ENCODE data around the gene IL1RAPL2.

The IL1RAPL2 gene

DNA sequence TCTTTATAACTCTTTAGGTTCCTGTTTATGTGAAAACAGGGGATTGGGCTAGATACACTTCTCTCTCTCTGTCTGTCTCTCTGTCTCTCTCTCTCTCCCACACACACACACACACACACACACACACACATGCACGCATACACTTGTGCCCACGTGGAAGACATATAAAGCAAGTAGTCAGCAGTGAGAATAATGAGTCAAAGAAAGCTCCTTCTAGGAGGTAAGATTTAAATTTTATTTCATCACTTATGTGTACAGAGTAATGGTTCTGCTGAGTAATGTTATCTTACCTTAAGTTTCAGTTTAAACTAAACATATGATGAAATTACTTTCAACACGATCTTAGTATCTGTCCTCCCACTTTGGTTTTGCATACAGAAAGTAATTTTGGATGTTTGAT is 897.5 kb downstream of the IL1RAPL2 start:
- DNase-seq (ENCODE audit: low spot score): no peak

DNA sequence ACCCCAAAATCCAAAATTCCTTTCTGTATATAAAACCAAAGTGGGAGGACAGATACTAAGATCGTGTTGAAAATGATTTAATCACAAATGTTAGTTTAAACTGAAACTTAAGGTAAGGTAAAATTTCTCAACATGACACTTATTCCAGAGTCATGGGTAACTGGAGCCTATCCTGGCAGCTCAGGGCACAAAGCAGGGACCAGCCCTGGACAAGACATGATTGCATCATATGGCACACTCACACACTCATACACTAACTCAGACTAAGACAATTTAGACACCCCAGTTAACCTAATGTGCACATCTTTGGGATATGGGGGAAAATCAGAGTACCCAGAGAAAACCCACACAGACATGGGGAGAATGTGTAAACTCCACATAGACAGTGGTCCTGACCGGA is 898.6 kb downstream of the IL1RAPL2 start:
- no peak for DNase-seq (ENCODE audit: low spot score)

DNA sequence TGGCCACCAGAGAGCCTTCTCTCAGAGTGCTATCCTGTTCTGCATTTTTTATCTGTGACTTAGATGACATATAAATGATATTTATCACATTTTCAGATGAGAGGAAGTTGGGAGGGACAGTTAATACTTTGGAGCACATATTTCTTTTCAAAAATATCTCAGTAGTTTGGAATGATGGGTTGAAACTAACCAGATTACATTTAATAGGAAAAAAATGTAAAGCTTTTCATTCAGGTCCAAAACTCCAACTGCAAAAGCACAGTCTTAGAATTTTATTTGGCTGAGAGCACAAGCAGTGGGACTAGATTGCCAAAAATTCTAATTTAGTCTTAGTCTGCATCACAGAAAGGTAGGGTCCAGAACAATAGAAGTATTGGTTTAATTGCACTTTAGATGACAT is 902.7 kb downstream of the IL1RAPL2 start:
- DNase-seq (ENCODE audit: low spot score): no peak

DNA sequence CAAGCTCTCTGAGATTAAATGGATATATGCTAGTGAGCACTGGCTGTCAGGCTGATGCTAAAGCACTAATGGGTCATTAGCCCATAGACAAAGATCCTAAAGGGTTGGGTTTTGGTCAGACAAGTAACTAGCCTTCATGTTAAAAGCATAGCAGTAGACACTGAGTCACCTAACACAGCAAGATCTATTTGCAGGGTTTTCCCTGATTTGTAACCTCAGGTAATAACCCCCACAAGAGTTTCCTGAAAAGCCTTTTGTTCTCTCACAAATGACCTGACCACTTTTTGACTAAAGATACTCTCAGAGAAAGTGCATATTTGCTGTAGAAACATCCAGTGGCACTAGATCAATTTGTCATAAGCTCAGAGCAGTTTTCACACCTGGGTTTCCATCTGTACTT is 905.6 kb downstream of the IL1RAPL2 start:
- no peak for DNase-seq (ENCODE audit: low spot score)

DNA sequence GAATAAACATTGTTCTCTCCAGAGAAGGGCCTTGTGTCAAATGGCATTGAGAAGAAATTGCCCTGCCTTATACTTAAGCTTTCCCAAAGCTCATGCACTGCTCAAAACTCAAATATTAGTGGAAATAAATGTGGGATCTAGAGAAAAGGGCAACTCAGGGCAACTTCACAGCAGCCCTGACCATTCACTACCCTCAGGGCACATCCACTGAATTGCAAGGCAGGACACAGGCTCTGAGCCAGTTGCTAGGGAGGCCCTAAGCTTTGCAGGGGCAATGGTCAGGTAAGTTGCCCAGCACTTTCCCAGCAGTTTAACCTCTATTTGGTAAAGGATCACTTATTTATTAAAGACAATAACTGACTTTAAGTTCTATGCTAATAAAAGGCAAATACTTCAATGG is 909.8 kb downstream of the IL1RAPL2 start:
- no peak for DNase-seq (ENCODE audit: low spot score)

DNA sequence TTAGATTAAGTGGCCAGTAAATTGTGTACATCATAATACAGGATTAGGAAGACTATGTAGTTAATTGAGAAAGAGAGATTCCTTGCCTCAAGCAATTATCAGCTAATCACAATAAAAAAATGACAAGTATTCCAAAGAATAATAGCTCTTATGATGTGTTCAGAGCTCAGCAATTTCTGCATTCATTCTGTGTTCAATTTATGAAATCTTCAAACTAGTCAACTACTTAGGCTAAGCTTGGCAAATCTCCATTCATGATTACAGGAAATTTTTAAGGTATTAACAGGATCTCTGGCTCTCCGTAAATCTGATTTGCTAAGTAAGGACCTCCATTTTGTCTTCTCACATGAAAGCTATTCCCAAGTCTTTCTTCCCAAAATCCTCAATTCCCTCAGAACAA is 911.4 kb downstream of the IL1RAPL2 start:
- DNase-seq (ENCODE audit: low spot score): no peak

DNA sequence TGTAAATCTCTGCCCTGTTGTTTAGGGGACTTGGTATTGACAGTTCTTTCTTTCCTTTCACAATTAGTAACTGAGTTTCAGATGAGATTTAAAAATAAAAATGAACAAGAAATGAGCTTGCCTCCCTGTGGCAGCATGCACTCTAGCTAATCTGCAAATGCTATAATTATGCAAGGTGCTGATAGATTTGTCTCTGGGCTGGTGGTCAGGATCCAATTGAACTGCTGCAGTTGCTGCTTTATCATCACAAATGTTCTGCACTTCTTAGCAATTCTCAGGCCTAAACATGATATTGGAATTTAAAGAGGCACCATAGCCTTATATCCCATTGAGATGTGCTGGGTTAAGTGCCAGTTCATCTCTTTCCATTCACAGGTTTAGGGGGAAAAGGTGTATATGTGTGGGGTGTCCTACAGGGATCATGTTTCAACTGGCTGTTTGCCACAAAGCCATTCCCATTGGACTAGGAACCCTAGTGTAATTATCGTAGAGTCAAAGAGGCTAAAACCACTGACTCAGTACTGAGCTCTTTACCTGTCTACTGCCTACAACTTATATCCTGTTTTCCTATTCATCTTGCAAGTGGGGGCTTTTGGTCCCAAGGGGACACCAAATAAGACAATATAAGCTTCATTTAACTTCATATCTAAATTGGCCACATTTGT is 914.8 kb downstream of the IL1RAPL2 start:
- no peak for DNase-seq (ENCODE audit: low spot score)

DNA sequence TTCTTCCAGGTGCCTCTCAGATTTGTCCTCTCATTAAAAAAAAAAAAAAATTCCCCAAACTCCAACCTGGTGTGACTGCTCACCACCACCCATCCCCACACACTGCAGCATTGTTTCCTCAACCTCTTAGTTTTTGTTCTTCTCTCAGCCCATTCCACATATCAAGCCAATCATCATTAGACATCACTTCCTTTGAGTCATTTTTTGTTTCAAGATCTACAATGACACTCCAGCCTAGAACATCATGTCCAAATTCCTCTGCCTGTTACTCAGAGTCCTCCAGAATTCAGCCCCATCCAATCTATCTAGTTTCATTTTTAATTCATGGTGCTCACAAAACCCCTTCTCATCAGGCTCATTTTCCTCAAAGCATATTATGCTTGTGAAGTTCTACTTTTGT is 917.0 kb downstream of the IL1RAPL2 start:
- DNase-seq (ENCODE audit: low spot score): no peak

DNA sequence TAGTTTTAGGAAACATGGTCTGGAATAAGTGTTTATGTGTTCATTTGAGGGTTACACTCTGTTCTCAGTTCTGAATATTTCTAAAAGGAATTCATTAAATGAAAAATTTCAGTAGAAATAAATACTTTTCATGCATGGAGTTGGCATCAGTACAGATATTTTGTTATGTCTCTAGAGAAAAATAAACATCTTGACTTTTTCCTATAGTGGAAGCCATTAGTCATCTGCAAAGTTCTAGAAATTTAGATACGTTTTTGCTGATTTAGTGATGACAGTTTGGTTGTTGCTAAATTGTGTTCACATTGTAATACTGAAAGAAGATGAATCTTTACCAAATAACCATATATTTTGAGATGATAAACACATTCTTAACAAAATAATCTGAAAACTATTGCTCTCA is 922.7 kb downstream of the IL1RAPL2 start:
- DNase-seq (ENCODE audit: low spot score): no peak

DNA sequence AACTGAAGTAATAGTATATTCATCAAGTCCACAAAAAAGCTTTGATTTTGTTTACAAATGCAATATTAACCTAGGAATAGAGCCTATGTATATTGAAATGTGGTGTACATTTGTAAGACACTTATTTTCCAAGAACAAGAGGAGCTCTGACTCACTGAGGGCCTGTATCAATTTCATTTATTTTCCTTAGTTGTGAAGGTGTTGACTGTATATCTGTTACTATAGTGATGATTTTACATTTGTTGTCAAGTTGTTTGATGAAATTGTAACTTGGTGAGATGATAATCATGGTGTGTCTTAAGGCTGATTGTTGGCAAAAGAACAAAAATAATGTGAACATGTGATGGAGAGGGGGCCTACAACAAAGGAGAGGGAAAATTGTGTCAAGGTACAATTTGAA is 929.4 kb downstream of the IL1RAPL2 start:
- no peak for DNase-seq (ENCODE audit: low spot score)

DNA sequence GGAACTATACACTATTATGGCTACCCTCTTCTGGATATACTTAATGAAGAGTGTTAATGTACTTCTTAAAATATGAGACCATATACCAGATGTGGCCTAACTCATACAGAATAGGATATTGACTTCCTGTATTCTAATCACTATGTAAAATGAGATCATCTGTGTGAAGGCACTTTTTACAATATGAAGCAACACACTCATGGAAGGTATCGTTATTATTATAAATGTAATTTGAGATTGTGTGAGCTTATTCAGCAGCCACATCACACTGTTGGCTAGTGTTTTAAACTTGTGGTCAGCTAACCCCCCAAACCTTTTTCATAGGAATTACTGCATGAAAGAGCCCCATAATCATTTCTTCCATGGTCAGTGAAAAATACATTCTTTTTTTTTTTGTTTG is 936.3 kb downstream of the IL1RAPL2 start:
- no peak for DNase-seq (ENCODE audit: low spot score)

DNA sequence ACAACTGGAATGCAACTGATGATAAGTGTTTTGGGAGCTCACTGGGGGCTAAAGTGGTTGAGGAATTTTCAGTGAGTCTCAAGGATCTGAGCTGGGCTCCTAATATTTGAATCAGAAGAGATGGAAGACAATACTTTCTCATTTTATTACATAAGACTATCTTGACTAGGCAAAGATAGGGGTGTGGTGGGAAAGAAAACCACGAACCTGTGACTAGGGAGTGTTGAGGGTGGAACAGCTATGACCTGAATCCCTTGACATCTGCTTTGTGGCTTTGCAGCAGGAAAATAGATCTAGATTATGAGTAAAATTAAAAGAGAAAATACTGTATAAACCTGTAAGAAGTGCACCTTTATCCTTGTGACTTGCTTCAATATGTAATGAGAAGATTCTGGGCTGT is 949.6 kb downstream of the IL1RAPL2 start:
- no peak for DNase-seq (ENCODE audit: low spot score)

DNA sequence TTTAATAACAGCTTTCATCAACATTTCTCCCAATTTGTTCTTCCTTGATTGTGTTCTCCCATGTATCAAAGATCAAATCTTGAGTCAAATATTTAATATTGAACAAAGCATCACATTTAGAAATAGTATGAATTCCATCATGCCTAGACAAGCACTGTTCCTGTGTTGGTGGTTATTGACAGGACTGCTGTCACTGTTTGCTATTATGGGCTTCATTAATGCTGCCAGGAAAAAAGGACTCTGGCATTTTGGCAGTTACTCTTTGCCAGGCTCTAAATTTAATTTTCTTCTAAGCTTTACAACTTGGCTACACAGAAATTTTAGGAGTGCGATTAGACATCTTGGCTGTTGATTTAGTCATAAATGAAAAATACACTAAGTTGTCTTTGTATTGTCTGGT is 960.4 kb downstream of the IL1RAPL2 start:
- no peak for DNase-seq (ENCODE audit: low spot score)

DNA sequence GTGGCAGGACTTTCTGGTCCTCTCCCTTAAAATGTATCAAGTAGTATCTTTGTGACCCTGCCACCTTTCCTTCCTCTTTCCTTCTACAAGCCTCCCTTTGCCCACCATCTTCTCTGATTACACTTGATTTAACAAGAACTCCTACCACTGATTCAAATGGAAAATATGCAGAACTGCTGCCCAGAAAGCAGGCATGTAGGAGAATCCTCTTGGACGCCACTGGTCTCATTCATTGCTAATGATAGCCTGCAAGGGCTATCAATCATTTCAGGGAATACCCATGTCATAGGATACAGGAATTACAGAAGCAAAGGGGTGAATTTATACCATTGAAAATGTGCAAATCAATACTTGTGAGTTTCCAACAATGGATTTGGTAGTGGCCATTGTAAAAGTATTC is 961.8 kb downstream of the IL1RAPL2 start:
- no peak for DNase-seq (ENCODE audit: low spot score)

DNA sequence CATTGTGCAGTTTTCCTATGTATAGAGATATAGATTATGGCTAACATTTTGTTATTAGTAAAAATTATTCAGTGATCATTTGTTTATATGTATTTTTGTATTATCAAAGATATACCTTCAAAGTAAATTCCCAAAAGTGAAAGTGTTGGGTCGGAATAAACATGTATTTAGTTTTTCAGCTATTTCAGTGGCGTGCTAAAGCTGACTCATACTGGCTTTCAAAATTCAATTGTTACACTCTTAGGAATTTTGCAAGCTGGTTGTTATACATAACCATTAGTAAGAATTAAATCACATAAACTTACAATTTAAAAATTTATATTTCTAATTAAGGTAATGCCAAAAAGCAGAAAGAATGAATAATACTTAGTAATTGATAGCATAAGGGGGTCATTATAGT is 968.0 kb downstream of the IL1RAPL2 start:
- no peak for DNase-seq (ENCODE audit: low spot score)

DNA sequence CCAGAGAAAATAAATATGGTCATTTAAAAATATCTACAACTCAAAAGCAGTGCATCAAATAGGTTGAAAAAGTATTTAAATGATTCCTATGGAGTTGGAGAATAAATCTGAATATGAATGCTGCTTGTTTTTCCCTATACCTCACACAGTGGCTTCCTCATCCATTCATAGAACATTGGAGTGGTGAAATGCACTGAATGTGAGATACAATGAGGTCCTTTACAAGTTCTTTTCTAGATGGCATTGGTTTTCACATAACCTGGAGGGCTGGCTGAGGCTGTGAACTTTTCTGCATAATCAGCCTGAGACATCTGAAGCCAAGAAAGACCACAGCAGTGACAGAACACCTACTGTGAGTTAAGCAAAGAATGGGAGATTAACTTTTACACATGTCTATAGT is 977.3 kb downstream of the IL1RAPL2 start:
- DNase-seq (ENCODE audit: low spot score): no peak

DNA sequence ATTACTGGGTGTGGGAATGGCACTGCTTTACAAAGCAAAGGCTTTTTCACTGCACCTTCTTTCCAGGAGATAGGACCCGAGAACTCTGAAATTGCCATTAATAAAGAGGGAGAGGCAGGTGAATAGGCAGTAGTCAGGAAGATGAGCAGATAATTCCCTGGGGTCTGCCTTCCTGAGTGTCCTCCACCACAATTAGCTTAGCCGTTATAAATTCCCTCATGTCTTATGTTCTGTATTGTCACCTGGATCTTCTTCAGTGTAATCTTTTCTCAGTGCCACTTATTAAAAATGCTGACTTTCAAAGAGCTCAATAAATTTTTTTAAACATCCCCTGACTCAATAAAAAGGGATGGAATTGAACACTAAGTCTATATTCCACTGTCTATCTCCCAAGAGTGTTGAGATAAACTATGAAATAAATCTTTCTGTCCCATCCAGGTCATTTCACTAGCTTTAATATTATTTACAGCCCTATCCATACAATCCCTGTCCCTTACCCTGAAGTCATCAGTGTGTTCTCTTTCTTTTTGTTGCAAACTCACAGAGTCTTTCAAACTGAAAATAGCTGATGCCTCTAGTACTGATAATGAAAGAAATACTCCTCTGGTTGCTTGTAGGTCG is 984.2 kb downstream of the IL1RAPL2 start:
- DNase-seq (ENCODE audit: low spot score): no peak

DNA sequence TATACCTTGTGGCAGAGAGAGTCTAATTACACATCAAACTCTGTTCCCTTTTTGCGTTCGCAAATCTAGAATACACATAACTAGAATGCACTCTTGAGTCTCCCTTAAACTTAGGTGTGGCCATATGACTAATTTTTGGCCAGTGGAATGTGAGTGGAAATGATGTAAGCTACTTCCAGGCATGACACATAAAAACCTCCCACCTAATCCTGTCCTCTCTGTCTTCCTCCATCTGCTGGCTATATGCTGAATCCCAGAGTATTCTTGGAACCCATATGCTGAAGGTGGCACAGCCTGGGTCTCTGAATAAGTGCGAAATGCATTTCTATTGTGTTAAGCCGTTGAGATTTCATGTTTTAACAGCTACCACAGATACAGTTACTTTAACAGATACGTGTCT is 986.4 kb downstream of the IL1RAPL2 start:
- no peak for DNase-seq (ENCODE audit: low spot score)

DNA sequence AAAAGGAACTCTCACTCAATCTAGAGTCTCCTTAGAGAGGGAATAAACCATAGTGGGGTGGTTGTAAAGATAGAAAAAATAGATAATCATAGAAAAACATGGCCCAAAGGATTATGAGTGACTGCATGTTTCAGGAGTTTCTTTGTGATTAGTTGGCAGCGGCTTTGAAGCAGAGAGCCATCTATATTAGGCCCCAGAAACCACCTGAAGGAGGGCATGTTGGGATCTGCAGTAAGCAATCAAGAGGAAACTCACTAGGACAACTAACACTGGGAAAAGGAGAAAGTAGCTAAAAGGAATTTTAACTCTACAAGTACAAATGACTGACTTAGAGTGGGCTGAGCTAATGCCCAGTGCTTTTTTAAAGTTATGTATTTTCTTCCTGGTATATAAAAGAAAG is 987.1 kb downstream of the IL1RAPL2 start:
- no peak for DNase-seq (ENCODE audit: low spot score)

DNA sequence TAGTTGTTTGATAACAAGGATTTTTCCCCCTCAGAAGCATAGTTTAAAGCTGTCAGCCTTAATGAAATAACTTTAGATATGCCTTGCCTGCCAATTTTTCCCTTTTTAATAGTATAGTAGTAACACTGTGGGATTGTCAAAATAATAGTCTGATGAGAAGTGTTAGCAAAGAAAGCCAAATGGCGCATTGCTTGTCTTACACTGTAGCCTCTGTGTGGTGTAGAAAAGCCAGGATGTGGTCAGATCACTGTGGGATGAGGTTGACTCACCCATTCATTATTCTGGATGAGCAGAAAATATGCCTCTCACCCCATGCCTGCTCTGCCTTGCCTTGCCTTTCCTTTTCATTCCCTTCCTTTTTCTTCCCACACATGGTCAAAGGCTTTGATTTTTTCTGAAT is 998.5 kb downstream of the IL1RAPL2 start:
- no peak for DNase-seq (ENCODE audit: low spot score)

DNA sequence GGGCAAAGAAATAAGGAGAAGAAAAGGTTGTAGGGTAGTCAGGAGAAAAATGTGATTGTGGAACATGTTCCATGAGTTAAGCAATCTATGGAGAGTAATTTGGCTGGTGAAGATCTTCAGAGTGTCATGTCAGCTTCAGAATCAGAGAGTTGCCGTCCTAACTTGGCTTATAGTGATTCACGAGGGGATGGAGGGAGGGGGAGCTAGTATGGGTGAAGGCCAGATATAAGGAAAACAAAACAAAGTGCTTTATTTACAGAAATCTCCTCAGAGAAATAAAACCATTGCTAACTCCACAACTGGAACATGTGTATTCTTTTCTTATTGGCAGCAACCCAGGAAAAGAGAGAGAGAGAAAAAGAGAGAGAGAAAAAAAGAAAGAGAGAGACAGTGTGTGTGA is 999.9 kb downstream of the IL1RAPL2 start:
- DNase-seq (ENCODE audit: low spot score): no peak

DNA sequence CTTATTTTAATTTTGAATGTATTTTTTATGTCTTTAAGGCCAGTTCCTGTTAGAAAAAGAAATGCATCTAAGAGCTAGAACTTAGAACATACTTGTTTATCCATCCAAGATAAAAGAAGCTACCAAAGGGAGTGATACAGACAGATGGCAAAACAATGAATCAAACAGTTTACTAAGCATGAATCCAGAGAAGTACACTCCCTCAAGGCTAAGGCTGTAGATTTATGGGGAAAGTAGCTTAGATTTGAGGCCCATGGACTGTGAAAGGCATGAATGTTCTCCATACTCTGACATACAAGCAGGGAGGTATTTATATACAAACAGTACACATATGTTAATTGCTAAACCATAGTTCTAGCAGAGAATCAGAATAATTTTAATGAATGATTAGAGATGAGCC is 1001.1 kb downstream of the IL1RAPL2 start:
- DNase-seq (ENCODE audit: low spot score): peak; percentile 1

DNA sequence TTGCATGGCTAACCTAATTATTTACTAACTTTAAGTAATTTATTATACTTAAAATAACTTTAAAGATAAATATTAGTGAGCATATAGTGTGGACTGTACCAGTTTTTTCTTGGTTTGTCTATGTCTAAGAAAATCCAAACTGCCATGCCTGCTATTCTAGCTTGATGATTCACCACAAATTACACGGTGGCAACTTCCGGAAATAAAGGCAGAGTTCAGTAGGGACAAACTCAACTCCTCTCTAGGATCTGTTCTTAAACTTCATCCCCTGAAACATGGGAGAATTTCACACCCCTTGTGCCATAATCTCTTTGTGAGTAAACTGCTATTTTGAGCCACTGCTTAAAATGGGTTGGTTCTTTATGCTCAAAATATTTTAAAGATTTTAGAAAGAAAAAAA is 1042.7 kb downstream of the IL1RAPL2 start:
- no peak for DNase-seq (ENCODE audit: low spot score)

DNA sequence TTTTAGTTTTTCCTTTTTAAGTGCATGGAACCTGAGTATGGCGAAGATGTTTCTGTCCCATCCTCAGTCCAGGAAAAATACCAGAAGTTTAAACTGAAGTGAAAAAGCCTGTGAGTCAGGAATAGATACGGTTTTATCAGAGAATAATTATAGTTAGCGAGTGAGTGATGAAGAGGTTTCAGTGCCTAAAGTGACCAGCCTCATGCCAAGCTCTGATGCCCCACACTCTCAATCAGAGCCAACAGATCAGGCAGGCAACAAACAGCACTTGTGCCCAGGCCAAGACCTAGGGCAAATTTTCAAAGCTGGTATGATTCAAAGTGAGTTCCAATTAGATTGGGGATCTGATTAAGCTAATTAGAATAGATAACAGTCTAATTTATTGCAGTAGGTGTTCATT is 1043.5 kb downstream of the IL1RAPL2 start:
- DNase-seq (ENCODE audit: low spot score): no peak
